Brain pericyte (primary cell): ENCODE results near the gene GBF1.

Experiments
- DNase-seq: peaks from one replicate; pipeline ENCODE4 v3.0.0-alpha.2; 2012; ENCODE audit warnings: low read depth, low spot score

GBF1 gene

DNA sequence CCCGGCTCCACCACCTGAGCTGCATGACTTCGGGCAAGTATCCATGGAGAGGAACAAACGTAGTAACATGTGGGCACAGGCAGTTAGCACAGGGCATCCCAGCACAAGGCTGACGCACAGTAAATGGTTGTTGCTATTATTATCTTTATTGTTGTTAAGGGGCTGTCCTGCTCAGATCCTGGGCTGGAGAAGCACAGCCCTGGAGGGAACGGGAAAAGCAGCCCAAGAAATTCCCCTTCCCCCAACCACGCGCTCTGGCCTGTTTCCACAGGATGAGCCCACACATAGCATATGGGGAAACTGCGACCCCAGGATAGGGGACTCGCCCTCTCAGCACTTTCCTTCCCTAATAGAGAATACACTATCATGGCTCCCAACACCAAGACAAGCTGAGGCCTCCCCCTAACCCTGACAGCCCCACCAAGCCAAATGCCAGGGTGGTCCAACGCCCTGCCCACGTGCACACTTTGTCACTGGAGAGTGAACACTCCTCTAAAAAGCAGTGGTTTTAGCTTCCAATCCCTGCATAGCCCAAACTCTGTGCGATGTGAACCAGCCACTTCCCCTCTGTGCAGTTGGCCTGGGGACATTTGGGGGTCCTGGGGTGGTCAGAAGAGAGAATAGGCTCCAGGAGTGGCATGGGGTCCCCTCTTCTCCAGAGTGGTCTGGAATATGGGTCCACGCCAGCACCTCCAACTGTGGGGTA, 162.2 kb downstream of the GBF1 start:
- no peak for DNase-seq

DNA sequence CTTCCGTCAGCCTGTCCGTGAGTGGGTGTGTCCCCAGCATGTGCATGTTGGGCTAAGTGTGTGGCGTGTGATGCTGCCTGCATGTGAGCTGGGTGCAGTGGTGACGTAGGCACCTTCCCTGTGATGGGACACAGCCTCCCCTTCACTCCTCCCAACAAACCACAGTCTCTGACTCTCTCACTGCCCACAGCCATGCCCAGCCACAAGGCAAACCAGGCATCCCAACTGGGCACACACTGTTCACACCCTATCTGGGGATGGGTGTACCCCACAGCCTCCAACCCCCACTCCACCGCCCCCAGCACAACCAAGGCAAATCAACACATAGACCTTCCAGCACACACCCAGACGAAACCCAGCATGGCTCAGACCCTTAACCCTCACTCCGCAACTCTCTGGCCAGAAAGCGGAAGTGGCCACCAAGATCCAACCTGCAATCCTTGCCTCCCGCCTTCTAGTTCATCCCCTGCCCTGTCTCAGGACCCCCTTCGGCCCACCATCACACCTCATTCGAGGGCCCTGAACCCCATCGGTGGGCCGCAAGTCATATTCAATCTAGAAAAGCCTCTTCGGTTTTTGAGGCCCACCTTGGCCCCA, 162.9 kb downstream of the GBF1 start:
- no peak for DNase-seq

DNA sequence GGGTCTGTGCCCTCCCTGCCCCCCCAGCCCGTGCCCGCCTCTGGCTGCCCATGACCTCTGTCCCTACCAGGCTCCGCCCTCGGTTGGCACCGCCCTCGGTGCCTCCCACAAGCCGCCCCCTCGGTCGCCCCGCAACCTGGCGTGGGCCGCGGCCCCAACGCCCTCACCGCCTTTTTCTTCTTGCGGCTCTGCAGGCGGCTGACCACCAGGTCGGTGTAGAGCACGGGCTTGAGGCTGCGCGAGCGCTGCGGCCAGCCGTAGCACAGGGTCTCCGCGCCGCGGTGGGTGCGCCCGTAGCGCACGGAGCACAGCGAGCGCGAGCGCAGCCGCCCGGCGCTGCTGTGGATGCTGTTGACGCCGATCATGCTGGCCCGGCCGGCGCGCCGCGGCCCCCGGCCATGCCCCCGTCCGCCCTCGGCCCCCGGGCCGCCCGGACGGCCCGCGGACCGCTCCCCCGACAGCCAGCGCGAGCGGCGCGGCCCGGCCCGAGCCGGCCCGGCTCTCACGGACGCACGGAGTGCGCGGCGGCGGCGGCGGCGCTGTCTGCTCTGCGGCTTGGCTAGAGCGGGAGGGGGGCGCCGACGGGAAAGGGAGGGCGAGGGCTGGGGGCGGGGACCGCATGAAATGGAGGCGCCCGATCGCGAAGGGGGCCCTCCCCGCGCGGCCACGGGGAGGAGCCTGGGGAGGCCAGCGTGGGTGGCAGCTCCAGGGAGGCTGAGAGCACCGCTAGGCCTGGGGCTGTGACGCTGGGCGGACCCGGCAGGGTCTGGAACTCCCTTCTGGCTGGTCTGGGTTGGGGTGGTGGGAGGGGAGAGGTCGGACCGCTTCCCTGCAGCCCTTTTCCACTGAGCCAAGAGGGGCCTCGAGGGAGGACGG, 163.6 kb downstream of the GBF1 start:
- DNase-seq = no peak

DNA sequence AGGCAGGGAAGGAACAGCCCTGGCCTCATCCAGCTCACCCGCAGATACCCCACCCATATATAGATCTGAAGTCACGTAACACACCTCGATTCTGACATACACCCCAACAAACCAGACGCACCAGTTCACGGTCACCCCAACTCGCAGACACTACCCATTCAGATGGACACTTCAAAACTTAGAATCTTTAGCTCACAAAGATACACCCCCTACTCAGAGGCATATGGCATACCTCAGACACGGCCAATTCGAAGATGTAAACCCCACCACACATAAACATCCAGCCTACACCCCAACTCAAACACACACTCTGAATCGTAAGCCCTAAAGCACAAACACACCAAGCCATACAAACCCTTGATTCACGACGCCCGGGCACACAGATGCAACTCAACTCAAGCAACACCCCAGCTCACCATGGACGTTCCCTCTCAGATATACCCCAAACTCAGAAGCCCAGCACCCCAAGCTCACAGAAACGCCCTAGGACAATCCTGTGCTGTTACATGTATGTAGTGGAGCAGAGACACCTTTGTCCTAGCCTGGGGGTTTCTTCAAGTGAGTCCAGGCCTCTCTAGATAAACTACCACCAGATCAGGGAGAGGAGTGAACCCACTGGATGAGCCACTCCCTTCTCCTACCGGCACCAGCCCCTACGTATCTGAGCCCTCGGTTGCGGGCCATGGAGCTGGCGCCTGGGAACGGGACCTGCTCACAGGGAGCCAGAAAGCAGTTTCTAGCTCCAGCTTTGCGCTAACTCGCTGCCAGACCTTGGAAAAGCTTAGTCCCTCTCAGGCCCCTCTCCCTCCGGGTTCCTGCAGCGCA, 164.5 kb downstream of the GBF1 start:
- no peak for DNase-seq

DNA sequence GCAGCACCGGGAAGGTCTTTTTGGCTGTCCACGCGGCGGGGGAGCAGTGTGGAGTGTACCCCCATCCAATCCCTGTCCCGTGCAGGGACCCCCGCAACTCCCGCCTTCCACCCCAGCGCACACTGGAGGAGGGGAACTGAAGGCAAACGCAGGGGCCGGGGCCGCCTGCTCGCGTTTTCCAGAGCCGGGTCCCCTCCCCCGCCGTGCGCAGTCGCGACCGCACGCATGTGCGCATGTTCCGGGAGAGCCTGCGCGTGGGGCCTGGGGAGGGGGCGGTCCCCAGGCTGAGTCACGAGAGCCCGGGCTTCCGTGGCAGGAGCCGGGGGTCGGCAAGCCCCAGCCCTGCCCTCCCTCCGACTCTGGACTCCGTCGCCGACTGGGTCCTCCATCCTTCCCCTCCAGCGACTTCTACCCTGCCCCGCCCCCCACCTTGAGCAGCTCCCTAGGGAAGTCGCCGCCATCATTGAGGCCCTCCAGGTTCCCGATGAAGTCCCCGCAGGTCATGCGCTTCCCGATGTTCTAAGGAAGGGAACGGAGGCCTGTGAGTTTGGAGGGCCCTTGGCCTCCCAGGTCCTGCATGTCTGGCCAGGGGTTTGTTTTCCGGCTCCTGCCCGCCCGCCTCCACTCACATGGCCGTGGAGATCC, 165.2 kb downstream of the GBF1 start:
- DNase-seq = no peak

DNA sequence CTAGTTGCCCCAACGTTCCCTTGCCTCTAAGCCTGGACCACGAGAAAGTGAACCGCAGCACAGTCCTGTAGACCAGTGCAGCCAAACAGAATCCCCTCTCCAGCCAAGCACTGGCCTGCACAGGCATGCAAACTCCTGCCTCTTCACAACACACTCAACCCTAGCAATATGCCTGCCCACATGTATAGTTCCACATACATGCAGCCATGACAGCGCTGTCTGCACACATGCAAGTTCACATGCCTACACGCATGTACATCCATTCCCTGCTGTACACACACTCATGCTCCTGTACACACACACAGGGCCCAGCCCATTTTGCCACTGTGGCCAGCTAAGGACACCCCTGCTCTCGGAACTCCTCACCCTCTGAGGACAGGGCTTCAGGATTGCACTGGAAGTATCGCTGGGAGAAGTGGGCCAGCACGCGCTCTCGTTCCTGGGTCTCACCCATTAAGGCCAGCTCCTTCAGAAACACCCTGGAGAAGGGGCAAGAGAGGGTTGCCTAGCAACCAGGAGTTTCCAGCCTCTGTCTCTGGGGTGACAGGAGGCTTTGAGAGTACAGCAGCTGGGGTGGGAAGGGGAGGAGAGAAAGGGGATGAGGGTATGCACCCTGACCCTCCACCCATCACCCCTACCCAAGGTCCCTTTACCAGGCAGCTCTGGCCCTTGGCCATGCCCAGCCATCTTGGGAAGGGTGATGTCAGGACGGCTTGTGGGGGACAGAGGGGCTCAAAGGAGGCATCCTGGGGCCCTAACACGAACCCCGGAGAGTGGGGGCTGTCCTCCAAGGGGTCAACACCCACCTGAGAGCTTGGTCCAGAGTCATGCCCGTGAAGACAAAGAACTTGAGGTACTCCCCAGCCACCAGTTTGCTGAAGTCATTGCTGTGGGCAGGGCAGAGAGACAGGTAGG, 166.3 kb downstream of the GBF1 start:
- no peak for DNase-seq

DNA sequence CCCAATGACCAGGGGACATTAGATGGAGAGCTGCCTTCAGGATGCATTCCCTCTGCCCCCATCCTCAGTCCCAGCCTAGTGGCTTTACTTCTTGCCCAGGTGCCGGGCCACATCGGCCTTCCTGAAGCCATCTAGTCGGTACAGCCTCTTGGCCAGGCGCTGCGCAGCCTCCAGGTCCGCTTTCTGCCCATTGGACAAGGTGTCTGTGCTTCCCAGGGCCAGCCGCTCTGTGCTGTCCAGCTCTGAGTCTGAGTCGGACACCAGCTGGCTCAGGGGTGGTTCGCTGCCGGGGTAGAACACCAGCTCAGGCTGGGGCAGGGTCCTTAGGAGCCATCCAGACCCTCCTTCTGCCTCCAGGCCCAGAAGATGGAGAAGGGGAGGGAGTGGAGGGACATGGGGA, 167.0 kb downstream of the GBF1 start:
- no peak for DNase-seq

DNA sequence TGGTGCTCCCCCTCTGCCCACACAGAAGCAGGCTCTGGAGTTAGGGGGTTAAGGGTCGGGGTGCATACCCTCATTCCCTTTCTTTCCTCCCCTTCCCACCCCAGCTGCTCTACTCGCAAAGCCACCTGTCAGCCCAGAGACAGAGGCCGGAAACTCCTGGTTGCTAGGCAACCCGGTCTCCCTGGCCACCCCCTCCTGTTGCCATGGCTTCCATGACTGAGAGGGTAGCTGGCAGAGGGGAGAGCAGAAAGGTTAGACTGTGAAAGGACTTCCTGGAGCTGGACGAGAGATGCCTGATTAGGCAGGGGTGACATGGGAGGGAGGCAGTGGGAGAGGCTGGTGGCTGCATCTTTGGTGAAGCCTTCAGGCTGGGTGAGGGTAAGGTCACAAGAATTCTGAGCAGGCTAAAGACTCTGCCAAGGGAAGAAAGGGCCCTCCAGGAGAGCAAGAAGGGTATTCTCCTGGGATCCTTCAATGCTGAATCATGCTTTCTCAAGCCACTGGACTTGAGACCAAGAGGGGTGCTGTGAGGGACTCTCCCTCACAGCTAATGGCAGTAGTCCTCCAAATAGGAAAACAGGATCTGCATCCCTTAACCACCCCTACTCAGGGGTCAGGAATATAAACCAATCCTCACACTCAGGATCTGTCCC, 167.8 kb downstream of the GBF1 start:
- no peak for DNase-seq

DNA sequence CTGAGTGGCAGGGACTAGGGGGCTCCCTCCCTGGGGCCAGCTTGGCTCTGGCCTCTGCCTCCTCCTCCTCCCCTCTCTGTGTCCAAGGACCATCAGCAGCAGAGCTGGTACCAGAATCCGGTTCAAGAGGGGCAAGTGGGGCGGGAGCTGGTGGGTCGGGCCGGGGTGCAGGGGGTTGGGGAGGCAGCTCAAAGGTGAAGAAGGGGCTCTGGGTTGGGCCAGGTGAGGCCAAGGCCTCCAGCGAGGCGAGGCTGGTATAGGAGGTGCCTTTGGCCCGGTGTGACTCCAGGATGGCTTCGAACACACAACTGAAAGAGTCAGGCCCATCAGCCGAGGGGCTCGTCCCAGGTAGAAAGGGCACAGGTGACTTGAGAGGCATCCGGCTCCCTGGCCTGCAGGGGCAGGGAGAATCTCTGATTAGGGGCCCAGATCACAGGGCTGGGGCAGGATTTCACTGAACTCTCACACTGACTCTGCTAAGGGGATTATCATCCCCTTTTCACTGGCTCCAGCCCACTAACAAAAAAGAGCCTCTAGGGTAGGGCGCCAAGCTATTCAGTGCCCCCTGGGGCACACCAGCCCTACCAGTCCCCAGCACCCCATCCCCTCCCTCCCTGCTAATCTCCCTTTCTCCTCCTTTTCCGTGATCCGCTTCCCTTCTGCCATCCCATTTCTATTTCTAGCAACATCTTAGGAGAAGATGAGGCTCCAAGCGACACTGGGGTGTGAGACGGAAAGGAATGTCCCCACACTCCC, 168.7 kb downstream of the GBF1 start:
- DNase-seq = no peak

DNA sequence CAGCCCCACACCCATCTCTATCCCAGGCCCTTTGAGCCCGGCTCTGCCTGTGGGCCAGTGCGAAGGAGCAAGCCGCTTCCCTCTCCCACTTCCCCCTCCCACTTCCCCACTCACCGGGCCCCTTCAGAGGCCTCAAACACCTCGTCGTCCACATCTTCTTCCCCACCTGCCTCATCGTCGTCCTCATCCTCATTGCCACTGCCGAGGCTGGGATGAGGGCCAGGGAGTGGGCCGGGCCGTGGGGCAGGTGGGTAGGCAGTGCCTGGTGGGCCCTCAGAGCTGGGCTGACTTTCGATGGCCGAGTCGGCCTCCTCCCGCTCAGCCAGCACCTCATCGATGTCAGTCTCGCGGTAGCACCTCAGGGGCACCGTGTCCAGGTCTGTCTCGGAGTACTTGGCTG, 169.4 kb downstream of the GBF1 start:
- DNase-seq = no peak

DNA sequence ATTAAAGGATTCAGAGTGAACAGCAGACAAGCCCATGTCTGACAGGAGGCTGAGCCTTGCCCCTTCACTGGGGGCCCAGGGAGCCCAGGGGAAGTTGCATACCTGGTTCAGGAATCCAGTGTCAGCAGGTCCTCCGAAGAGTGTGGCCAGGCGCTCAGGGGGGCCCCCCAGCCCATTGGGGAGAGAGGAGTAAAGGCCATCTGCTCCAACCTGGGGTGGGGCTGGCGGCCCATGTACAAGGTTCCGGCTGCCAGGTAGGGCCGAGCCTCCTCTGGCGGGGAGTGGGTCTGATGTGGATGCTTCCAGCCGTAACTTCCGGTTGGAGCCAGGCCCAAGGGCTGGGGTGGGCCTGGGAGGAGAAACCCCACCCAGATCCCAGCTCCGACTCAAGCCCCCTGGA, 171.0 kb downstream of the GBF1 start:
- no peak for DNase-seq

DNA sequence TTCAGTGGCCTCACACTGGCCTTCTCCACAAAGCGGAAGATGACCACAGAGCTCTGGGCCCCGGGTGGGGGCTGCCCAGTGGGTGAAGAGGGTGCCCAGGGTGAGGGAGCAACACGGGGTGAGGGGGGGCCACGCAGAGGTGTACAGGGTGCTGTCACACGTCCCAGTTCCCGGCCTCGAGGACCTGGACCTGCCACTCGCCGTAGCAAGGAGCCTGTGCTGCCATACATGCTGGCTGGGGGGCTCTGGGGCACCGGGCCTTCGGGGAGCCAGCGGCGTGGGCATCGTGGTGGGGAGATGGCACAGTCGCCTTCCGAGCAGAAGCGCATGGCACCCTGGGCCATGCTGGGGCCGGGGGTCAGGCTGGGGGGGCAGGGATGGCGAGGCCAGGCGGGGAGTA, 171.4 kb downstream of the GBF1 start:
- DNase-seq = no peak

DNA sequence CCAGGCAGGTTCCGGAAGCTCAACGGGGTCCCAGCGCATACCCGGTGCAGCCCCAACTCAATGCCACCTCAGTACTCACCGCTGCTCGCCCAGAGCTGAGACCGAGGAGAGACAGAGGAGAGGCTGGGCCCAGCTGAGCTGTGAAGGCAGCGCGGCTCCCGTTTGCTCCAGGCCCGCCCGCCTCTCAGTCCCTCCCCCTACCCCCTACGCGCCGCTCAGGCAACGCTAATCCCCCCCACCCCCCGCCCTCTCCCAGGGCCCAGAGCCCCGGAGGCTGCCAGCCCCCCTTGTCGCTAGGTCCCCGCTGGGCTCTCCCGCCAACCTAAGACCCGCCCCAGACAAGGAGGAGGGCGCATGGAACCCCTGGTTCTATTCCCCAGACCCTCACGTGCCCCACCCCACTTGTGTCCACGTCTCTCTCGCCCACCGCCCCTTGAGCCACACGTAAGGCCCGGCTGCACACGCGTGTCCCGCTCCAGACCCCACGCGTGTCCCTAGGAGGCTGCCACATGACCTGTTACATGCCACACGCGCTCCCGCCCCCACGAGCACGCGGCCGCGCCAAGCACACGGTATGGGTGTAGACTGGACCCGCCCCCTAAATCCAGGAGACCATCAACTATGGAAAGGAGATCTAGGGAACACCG, 173.4 kb downstream of the GBF1 start, which contains the start of gene PSD:
TSS of gene PSD (minus strand) at position 164 of the 647 bp plus-strand sequence. CDS start 1,747 bp downstream, outside the sequence.
- DNase-seq = no peak

DNA sequence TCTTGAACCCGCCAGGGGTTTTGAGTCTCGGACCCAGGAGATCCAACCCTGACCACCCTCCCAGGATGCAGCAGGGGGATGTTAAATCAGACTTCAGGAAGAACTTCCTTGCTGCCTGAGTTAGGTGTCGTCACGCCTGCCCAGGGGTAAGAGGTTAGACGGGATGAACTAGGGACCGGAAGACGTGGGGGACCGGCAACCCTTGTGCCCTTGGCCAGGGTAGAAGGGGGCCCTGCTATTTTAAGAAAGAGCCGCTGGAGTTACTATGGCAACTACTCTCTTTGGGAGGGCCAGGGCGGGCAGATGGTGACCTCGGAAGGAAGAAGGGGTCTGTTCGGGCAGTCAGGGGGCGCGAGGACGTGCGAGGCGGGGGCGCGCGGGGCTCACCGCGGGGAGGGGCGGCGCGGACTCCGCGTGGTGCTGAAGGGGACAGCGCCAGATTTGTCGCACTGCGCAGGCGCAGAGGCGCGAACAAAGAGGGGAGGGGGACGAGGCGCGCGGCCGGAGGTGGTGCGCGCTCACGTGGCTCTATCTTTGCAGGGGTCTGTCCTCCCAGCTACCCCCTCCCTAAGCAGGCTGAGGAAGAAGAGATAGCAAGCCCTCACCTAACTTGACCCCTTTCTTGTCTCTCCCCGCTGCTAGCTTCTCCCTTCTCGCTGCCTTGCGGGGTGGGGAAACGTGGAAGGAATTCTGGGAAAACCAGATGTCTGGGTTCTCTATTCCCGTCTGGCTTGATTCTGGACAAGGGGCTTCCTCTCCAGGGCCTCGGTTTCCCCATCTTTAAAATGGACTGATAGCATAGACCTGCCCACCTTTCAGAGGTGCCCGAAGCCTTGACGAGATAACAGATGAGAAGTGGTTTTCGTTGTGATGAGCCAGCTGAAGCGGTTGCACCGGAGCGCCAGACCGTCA, 174.2 kb downstream of the GBF1 start:
- no peak for DNase-seq

DNA sequence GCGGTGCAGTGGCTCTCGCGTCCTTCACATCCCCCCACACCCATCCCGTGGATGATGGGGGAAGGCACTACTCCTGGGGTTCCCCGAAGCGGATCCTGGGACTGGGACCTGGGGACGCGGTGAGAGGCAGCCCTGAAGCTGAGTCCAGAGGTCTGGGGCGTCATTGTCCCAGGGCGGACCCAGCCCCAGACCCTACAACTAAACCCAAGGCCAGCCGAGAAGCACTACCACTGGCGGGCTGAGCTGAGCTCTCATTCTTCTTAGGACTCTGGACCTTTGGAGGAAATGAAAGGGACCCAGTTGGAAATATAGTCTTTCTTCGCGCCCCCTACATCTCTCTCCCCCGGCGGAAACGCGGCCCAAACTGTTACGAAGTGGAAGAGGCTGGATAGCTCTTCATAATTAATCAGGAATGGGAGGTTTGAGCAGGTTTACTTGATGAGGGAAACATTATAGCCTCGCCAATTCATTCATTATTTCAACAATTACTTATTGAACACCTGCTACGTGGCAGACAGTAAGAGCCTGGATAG, 174.9 kb downstream of the GBF1 start:
- DNase-seq = no peak

DNA sequence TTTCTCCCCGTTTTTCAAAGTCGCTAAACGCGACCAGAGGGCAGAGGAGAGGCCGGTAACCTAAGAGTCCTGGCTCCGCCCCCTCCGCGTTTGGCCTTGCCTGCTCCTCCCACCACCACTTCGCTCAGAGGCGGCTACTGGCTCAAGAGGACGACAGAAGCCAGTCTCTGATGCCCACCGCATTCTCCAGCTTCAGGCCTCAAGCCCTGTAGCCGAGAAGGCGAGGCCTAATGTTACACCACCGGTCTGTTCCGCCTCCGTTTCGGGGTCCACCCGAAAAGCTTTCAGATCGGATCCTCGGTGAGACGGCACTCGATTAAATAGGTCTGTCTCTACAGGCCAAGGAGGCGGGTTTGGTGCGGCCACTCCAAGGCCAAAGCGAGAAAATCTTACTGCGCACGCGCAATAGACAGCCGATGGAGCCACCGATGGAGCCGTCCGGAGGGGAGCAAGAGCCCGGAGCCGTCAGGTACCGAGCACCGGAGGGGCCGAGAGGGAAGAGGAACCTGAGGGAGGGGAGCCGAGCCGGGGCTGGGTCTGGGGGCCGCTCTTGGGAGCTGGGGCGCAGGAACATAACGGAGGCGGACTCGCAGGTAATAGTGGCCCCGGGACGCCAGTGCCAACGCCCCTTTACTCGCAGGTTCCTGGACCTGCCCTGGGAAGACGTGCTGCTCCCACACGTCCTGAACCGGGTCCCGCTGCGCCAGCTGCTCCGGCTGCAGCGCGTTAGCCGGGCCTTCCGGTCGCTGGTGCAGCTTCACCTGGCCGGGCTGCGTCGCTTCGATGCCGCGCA, 175.6 kb downstream of the GBF1 start, which contains the start of gene FBXL15:
TSS of gene FBXL15 (plus strand) at position 123 of the 793 bp plus-strand sequence. CDS start at position 417, 294 bp downstream.
- DNase-seq = peak; percentile 93
